Panc1 (cell line): ENCODE results near the gene CLCN4.

ENCODE experiments used
- POLR2AphosphoS5 ChIP-seq: IDR thresholded peaks from 2 replicates; pipeline ENCODE4 v1.6.1; 2012; ENCODE audit warnings: mild to moderate bottlenecking, low read depth, low read length, moderate library complexity
- REST ChIP-seq, 2 experiments: IDR thresholded peaks; 2 replicates each; pipeline ENCODE4 v1.6.1; 2011 to 2012; ENCODE audit warnings: low read depth in 2 of 2, control low read depth in 1 of 2, low read length in 1 of 2, mild to moderate bottlenecking in 1 of 2, moderate library complexity in 1 of 2; ENCODE audit not compliant: insufficient read depth in 1 of 2
- TF ChIP-seq, protein P1 (sequence below): fragments of 450-650 bp; IDR thresholded peaks from 2 replicates; pipeline ENCODE4 v1.5.1; 2017; ENCODE audit warnings: mild to moderate bottlenecking

DNA sequence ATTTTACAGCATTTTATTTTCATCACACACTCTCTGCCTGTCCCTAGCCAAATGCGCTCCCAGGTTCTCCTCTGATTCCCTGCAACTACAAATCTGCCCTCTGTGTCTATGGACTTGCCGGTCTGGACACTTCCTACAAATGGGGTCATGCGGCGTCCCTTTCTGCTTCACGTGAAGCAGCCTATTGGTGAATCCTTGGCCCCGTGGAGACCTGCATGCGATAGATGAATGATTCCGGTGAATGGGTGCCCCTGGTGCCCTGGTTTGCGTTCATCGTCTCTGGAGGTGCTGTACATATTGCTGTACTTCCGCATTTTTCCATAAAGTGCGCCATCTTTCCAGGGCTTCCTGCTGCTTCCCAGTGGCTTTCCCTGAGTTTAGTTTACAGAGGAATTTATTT, 27.5 kb upstream of the CLCN4 start:
- TF ChIP-seq, protein P1, sequence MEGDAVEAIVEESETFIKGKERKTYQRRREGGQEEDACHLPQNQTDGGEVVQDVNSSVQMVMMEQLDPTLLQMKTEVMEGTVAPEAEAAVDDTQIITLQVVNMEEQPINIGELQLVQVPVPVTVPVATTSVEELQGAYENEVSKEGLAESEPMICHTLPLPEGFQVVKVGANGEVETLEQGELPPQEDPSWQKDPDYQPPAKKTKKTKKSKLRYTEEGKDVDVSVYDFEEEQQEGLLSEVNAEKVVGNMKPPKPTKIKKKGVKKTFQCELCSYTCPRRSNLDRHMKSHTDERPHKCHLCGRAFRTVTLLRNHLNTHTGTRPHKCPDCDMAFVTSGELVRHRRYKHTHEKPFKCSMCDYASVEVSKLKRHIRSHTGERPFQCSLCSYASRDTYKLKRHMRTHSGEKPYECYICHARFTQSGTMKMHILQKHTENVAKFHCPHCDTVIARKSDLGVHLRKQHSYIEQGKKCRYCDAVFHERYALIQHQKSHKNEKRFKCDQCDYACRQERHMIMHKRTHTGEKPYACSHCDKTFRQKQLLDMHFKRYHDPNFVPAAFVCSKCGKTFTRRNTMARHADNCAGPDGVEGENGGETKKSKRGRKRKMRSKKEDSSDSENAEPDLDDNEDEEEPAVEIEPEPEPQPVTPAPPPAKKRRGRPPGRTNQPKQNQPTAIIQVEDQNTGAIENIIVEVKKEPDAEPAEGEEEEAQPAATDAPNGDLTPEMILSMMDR = no peak
- TF ChIP-seq POLR2AphosphoS5 (no peak), REST (IDR thresholded peaks at IDR 0.05; ENCODE audit: insufficient read depth in 1 of 2, low read depth in 2 of 2, low read length in 1 of 2) (no peak)
